ENCODE measurements around the gene RHBDF1.

DNA sequence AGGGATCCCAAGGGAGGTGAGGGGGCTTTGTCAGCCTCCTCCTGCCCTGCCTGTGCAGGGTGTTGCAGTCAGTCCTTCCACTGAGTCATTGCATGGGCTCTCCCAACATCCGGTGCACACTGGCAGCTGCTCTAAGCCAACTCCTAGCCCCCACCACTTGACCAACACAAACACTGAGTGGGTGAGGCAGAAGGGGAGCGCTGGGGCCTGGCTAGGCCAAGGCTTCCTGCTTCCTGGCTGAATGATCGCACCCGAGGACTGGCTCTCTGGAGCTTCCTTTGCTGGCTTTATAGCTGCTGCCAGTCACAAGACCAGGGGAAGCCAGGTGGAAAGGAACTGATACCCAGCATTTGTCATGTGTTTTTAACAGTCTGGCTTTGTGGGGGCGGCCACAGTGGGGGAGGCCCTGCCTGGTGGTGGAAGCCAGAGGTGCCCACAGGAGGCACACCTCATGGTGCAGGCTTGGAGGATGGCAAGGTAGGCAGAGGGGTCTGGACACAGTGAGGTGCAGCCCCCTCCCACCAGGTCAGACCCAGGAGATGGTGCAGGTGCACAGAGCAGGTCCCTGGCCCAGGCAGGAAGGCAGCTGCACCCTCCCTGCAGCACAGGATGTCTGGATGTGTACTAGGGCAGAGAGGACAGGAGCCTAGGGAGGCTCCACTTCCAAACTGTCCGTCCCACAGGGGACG is 12.4 kb upstream of the RHBDF1 start:
- TF ChIP-seq SP1 (IDR thresholded peaks at IDR 0.05): no peak
- no peak for TF ChIP-seq FOXA1 (IDR thresholded peaks at IDR 0.05)

Data from HEK293T (cell line).